Upper lobe of left lung (tissue), 4 donors: ENCODE data around the gene PIK3C2G.

ENCODE experiments used
- EP300 ChIP-seq, 4 donors: sonication (generic); formaldehyde crosslinking; IDR thresholded peaks; one replicate each; pipeline ENCODE4 v1.5.1; 2017; ENCODE audit warnings: antibody characterized with exemption in 4 of 4, control low read depth in 2 of 4
- POLR2A ChIP-seq, 4 donors: fragments of 450-650 bp; IDR thresholded peaks; one replicate each; pipeline ENCODE4 v1.5.1; 2016 to 2017; ENCODE audit warnings: antibody characterized with exemption in 4 of 4, mild to moderate bottlenecking in 2 of 4
- POLR2AphosphoS5 ChIP-seq, 2 donors: sonication (generic); formaldehyde crosslinking; IDR thresholded peaks; one replicate each; pipeline ENCODE4 v1.5.1; 2017; ENCODE audit warnings: antibody characterized with exemption in 2 of 2
- TF ChIP-seq, protein P1 (sequence below), 6 experiments: fragments of 450-650 bp in 4 of 6; fragments of 200-600 bp in 2 of 6; sonication (generic) in 2 of 6; IDR thresholded peaks; one replicate each; pipeline ENCODE4 v1.5.1; 2016 to 2019; ENCODE audit warnings: antibody characterized with exemption in 6 of 6

- TF ChIP-seq, protein P1, sequence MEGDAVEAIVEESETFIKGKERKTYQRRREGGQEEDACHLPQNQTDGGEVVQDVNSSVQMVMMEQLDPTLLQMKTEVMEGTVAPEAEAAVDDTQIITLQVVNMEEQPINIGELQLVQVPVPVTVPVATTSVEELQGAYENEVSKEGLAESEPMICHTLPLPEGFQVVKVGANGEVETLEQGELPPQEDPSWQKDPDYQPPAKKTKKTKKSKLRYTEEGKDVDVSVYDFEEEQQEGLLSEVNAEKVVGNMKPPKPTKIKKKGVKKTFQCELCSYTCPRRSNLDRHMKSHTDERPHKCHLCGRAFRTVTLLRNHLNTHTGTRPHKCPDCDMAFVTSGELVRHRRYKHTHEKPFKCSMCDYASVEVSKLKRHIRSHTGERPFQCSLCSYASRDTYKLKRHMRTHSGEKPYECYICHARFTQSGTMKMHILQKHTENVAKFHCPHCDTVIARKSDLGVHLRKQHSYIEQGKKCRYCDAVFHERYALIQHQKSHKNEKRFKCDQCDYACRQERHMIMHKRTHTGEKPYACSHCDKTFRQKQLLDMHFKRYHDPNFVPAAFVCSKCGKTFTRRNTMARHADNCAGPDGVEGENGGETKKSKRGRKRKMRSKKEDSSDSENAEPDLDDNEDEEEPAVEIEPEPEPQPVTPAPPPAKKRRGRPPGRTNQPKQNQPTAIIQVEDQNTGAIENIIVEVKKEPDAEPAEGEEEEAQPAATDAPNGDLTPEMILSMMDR (IDR thresholded peaks at IDR 0.05) = no peak
- TF ChIP-seq POLR2A (IDR thresholded peaks at IDR 0.05) (no peak), EP300 (IDR thresholded peaks at IDR 0.05) (no peak), POLR2AphosphoS5 (IDR thresholded peaks at IDR 0.05) (no peak)
These were observed 1.2 kb downstream of the PIK3C2G start for GRCh38 chr12:18262514-18262913.
